SH-SY5Y (cell line): ENCODE results near the gene TPSD1.

Experiments used
- GATA2 ChIP-seq: IDR thresholded peaks from 2 replicates; pipeline ENCODE4 v1.6.1; 2011; ENCODE audit warnings: mild to moderate bottlenecking, low read depth, low read length
- GATA3 ChIP-seq: IDR thresholded peaks from 2 replicates; pipeline ENCODE4 v1.6.1; 2011; ENCODE audit warnings: low read depth, mild to moderate bottlenecking, low read length, moderate library complexity

DNA sequence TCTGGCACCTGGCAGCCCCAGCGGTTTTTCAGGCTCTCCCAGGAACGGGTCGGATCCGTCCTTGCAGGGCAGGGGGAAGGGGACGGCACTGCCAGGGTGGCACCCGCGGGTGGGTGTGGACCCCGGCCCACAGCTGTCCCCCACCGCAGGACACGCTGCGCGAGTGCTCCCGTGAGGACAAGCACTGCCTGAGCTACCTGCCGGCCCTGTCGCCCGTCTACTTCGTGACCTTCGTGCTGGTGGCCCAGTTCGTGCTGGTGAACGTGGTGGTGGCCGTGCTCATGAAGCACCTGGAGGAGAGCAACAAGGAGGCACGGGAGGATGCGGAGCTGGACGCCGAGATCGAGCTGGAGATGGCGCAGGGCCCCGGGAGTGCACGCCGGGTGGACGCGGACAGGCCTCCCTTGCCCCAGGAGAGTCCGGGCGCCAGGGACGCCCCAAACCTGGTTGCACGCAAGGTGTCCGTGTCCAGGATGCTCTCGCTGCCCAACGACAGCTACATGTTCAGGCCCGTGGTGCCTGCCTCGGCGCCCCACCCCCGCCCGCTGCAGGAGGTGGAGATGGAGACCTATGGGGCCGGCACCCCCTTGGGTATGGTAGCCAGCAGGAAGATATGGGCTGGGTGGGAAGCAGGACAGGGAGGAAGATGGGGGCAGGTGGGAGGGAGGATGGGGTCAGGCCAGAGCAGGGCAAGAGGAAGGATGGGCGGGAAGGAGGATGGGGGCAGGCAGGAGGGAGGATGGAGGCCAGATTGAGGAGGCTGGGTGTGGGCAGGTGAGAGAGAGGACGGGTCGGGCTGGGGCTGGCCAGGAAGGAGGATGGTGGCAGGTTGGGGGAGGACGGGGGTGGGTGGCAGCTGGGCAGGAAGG lies 37.6 kb upstream of the TPSD1 start:
- no peak for TF ChIP-seq GATA2
- no peak for TF ChIP-seq GATA3
